GM18868 (cell line): Measurements from ENCODE around the gene RAP1GAP2.

Source experiments
- ATAC-seq: cut with Tn5 transposase; IDR thresholded peaks from one replicate; pipeline ENCODE4 v1.9.1; 2021; ENCODE audit warnings: mild to moderate bottlenecking, moderate library complexity; ENCODE audit not compliant: unreplicated experiment

RAP1GAP2 gene

DNA sequence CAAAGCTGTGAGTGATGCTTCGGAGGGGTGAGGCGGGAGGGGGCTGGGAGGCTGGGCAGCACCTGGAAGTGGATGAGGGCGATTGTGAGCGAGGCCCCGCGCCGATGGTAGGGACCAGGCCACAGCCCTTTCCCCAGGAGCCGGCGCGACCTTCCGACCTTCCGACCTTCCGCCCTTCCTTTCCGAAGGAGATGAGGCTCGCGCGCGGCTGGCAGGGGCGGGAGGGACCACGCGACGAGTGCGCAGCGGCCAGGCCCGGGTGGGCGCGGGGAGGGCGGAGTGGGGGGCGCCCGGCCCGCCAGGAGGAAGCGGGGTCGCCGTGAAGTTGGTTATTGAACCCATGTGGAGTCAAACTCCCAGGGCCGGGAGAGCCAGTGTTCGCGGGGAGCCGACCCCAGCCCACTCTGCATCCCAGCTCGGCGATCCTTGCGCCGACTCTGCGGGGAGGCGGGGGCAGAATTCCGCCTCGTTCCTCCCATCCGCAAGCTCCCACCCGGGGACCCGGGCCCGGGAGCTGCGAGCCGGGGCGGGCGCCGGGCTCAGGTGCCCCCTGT, 56.6 kb downstream of the RAP1GAP2 start:
- ATAC-seq: no peak

- no peak for ATAC-seq
Measured at GRCh38 chr17:2853283-2854142, 57.3 kb downstream of the RAP1GAP2 start.

- ATAC-seq: no peak
Measured at GRCh38 chr17:2854143-2855055, 58.2 kb downstream of the RAP1GAP2 start.

DNA sequence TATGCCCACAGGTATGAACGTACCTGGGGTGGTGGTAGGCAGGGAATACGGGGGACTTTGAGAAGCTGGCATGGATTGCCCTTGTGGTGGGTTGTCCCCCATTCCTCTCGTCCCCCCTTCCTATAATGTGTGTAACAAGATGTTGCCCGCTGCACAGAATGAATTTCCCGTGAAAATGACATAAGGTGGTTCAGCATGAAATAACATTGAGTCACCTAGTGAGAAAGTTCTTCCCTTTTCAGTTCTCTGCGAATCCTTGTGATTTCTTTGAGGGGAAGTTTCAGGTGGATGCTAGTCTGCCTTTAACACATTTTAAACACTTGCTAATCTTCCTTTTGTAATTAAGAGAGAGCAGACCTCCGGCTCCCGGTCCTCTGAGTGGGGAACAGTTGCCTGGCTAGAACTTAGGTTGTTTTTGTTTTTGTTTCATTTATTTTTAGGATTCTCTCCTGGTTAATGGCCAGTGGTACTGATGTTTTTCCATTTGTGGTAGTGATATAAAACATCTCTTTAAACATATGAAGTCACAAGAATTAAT, 58.9 kb downstream of the RAP1GAP2 start:
- ATAC-seq: no peak

DNA sequence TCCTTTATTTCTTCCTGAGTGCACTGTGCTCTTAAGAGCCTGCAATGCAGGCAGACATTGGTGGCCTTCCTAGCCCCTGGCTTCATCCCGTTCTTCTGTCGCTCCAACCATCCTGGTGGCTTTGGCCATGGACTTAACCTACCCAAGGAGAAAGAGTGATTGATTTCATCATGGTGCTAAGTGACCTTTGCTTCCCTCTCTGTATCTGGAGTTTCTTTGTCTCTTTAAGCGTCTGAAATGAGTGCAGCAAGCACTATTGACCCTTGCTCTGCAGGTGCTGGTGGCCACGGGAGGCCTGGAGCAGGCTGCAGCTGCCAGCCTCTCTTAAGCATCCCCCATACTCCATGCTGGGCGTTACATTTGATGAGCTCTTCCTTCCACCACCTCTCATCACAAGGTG, 60.5 kb downstream of the RAP1GAP2 start:
- no peak for ATAC-seq

DNA sequence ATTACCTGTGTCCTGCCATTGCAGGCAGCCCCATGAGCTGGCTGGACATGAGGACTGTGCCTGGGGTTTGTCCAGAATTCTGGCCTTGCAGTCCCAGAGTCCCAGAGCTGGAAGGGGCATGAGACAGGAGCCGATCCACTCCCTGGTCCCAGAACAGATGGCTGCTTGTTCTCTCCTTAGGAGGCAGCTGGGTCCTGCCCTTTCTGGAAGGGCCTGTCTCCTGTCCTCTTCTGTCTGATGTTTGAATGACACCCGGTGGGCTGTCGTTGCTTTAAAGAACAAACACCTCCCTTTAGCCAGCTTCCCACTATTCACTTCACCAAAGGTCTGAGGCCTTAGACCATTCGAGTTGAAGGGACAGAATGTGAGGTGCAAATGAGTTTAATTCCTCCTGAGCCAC, 63.8 kb downstream of the RAP1GAP2 start:
- no peak for ATAC-seq

GRCh38 chr17:2860883-2861282, 64.6 kb downstream of the RAP1GAP2 start:
- ATAC-seq: no peak

- no peak for ATAC-seq
Measured at GRCh38 chr17:2862197-2862596, 66.0 kb downstream of the RAP1GAP2 start.

DNA sequence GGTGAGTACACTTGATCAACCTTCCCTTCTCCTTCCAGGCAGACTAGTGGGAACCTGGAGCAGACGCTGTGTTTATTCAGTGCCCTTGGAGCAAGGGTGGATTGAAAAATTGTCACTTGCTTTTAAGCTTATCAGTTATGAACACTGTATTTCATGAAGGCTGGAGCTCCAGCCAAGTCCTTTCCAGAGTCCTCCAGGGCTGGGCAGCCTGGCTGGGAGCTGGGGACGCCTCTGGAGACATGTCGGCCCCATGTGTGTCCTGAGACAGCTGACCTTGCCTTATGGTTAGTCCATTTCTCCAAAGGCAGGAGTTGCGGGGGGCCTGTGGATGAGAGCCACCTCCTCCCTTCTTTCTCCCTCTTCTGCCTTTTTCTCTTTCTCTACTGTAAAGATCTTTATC, 67.0 kb downstream of the RAP1GAP2 start:
- ATAC-seq: no peak

- no peak for ATAC-seq
Measured at GRCh38 chr17:2865228-2865627, 69.0 kb downstream of the RAP1GAP2 start.

- ATAC-seq: no peak
Measured at GRCh38 chr17:2867441-2868424, 71.5 kb downstream of the RAP1GAP2 start.

DNA sequence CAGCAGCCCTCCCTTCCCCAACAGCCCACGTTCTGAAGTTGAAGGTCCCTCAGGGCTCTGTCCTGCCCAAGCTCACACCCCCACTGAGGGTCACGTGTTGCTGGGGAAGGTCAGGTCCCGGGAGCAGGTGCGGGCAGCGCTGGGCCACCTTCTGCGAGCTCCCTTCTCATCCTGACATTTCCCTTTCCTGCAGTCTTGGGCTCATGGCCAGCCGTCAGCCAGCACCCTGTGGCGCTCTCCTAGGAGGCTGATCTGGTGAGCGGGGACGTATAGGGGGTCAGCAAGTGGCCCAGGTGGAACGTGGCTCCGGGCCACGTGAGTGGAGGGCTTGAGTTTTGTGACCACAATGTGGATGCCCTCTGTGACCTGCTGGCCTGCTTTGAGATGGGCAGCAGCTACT, 73.4 kb downstream of the RAP1GAP2 start:
- no peak for ATAC-seq

- no peak for ATAC-seq
Measured at GRCh38 chr17:2871205-2871604, 75.0 kb downstream of the RAP1GAP2 start.

DNA sequence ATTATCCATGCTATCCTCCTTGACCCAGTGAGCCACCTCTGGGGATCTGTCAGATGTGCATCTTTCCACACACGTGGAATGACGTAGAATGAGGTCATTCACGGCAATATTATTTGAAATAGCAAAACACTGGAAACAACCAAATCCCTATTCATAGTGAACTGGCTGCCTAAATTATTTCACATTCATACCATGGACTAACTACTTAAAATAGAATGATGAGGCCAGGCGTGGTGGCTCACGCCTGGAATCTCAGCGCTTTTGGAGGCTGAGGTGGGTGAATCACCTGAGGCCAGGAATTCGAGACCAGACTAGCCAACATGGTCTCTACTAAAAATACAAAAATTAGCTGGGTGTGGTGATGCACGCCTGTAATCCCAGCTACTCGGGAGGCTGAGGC, 75.5 kb downstream of the RAP1GAP2 start:
- no peak for ATAC-seq

DNA sequence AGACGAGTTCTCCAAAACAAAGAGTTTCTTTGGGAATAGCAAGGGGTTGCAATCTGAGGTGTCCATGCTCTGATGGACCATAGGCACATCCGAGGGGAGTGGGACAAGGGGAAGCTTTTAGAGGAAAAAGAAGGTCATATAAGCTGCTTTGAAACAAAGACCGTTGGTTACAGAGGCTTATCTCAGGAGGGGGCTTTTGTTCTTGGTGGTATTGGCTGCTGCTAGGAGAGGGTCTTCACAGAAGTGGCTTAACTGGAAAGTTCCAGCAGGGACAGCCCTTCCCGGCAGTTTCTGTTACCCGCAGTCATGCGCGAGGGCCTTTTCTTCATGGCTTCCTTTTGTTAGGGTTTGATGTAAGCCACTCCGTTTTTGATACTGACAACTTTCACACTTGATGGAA, 76.0 kb downstream of the RAP1GAP2 start:
- no peak for ATAC-seq

DNA sequence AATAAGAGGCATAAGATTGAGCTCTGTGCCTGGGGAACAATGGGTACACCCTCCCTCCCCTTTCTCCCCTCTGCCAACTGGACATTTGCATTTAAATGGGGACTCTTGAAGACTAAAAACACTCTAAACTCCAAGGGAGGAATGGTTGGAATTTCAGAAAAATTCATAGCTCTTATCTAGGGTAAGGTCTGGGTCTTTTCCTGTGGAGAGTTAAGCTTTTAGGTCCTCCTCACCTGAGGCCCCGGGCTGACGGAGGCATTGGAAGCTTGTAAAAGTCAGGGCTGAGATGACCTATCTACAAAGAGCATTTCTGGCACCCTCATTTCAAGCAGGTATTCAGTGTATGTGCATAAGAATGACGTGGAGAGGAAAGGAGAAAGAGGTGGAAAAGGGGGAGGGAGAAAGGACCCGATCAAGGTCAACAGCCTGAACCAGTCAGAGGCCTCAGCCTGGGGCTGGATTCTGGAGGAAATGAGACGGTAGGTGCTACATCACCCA, 78.0 kb downstream of the RAP1GAP2 start:
- no peak for ATAC-seq

DNA sequence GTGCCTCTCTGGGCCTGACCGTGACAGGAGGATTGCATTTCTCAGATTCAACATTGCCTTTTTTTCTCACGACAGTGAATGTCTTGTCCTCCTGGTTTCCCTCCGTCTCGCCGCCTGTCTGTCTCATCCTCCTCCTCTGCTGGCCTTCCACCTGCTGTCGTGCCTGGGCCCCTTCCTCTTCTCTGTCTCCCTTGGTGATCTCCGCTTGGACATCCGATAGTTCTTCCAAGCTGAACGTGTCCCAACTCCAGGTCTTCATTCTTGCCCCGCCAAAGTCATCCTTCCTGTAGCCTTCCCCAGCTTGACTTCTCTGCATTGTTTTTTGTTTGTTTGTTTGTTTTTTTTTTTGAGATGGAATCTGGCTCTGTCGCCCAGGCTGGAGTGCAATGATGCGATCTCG, 79.4 kb downstream of the RAP1GAP2 start:
- ATAC-seq: no peak

- no peak for ATAC-seq
Measured at GRCh38 chr17:2876467-2876866, 80.2 kb downstream of the RAP1GAP2 start.

GRCh38 chr17:2878751-2879254, 82.6 kb downstream of the RAP1GAP2 start:
- ATAC-seq: no peak

DNA sequence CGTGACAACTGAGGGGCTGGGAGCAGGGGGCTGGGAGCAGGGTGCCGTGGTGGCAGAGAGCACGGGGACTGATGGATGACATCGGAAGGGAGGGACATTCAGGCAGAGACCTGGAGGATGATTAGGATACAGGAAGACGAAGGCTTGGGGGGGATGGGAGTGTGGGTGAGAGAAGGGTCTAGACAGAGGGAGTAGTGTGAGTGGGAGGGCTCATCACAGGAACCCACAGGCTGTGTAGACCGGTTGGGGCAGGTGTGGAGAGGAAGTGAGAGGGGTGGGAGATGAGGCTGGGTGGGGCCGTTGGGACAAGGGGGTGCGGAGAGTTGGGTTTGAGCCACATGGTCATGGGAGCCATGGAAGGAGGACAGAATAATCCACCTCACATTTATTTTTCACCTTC, 83.8 kb downstream of the RAP1GAP2 start:
- ATAC-seq: no peak
